Fibroblast of peridontal ligament (primary cell): ENCODE results near the gene PARD3B.

Source experiments
- DNase-seq: peaks from one replicate; pipeline ENCODE4 v3.0.0-alpha.2; 2010; ENCODE audit errors: extremely low read depth

Gene PARD3B

DNA sequence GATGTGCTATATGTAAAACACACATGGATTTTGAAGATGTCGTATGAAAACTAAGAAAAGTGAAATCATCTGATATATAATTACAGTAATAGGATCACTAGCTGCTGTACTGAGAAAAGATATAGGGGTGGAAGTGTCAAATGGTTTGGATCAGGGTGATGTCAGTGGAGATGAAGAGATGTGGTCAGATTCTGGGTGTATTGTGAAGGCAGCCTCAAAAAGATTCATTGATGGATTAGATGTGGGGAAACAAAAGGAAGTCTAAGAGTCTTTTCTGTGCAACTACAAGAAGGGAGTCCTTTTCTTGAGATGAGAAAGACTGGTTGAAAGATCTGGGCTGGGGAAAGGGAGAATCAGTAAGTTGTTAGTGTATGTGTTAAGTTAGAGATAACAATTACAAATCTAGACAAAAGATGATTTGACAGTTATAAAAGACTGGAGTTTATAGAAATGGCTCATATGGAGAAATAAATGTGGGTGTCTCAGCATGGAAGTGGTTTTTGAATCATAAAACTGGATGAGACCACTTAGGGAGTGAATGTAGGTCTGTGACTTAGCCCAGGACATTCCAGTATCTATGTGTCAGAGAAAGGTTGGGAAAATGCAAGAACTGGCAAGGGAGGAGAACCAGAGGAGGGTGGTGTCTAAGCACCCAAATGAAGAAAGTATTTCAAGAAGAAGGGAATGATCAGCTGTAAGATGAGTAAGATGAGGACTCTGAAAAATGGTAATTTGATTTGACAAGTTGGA is 347.4 kb downstream of the PARD3B start:
- DNase-seq = peak; percentile 74

DNA sequence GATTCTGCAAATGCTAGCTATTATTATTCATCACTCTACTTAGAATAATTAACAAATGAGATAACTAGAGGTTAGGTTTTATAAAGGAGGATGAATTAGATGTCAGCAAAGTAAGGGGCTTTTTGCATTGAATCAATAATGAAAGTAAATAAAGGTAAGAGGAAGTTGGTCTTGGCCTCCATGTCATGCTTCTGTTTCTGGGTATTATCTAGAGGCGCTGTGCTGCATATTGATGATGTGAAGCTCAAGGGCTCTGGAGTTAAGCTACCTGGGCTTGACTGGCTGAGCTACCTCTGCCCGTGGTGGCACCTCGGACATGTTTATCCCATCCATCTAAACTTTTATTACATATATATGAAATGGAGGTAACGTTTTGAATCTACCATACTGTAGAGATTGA is 350.9 kb downstream of the PARD3B start:
- no peak for DNase-seq

DNA sequence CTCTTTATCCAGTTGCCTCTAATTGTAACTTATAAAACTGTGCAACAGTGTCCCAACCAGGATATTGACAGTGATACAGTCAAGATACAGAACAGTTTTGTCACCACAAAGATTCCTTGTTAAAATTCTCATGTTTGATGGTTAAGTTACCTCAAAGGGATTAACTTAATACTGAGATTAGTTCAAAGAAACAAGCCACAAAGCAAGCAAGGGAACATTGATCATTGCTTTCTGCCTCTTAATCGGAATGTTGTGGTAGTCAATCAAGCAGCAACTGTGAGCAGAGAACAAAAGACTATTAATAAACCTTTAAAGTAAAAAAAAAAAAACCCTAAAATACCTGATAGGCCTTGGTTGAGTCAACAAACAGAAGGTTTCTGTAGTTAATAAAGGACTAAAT is 352.3 kb downstream of the PARD3B start:
- no peak for DNase-seq

DNA sequence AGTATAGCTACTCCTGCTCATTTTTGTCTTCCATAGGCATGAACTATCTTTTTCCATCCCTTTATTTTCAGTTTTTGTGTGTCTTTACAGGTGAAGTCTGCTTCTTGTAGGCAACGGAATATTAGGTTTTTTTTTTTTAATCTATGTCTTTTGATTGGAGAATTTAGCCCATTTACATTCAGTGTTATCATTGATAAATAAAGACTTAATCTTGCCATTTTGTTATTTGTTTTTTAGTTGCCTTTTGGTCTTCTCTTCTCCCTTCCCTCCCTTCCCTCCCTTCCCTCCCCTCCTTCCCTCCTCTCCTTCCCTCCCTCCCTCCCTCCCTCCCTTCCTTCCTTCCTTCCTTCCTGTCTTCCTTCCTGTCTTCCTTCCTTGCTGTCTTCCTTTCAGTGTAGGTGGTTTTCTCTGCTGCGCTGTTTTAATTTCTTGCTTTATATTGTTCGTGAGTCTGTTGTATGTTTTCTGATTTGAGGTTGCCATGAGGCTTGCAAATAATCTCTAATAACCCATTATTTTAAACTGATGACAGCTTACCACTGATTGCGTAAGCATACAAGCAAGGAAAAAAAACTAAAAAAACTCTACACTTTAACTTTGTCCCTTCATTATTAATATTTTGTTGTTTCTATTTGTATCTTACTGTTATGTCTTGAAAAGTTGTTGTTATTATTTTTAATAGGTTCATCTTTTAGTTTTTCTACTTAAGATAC is 353.8 kb downstream of the PARD3B start:
- DNase-seq = no peak

DNA sequence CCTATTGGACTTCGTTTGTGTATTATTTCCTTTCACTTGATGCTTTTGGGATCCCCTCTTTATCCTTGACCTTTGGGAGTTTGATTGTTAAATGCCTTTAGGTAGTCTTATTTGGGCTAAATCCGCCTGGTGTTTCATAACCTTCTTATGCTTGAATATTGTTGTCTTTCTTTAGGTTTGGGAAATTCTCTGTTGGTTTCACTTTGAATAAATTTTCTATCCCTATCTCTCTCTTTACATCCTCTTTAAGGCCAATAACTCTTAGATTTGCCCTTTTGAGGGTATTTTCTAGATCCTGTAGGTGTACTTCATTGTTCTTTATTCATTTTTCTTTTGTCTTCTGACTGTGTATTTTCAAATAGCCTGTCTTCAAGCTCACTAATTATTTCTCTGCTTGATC is 354.7 kb downstream of the PARD3B start:
- no peak for DNase-seq

DNA sequence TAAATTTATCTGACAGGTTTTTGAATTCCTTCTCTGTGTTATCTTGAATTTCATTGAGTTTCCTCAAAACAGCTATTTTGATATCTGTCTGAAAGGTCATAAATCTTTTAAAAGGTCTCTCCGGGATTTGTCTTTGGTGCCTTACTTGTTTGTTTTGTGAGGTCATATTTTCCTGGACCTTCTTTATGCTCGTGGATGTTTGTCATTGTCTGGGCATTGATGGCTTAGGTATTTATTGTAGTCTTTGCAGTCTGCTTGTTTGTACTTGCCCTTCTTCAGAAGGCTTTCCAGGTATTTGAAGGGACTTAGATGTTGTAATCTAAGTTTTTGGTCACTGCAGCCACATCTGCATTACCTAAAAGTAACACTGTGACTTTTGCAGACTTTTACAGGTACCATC is 355.2 kb downstream of the PARD3B start:
- no peak for DNase-seq

DNA sequence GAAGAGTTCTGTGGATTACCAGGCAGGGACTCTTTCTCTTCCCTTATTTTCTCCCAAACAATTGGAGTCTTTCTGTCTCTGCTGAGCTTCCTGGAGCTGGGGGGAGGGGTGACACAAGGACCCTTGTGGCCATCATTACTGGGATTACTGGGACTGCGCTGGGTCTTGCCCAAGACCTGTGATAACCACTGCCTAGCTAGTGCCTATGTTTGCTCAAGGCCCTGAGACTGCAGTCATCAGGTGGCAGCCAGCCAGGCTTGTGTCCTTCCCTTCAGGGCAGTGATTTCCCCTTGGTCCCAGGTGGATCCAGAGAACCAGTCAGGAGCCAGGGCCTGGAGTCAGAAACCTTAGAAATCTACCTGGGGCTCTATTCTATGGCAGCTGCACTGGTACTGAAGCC is 355.6 kb downstream of the PARD3B start:
- no peak for DNase-seq

DNA sequence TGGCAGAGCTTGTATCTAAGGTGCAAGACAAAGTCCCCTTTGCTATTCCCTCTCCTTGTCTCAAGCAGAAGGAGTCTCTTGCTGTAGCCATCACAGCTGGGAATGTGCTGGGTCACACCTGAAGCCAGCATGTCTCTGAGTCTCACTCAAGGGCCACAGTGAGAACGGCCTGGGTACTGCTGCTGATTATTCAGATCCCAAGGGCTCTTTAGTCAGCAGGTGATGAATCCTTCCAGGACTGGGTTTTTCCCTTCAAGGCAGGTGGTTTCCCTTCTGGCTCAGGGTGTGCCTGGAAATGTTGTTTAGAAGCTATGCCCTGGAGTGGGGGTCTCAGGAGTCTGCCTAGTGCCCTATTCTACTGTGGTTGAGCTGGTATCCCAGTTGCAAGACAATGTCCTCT is 356.3 kb downstream of the PARD3B start:
- DNase-seq = no peak

DNA sequence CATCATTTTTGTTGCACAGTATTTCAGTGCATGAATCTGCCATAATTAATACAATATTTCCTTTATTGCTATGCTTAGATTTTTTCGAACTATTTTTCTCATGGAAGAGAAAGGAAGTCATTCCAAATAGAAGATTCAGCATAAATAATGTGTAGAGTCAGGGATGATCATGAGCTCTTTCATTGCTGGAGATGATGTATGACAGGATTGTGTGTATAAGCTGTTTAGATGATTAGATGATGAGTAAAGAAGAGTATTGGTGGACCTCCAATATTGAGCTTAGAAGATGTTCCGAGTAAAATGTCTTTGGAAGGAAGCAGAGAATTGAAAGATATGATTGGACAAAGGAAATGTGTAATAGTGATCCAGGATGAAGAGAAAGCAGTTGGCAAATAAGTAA is 364.5 kb downstream of the PARD3B start:
- DNase-seq = peak; percentile 27

DNA sequence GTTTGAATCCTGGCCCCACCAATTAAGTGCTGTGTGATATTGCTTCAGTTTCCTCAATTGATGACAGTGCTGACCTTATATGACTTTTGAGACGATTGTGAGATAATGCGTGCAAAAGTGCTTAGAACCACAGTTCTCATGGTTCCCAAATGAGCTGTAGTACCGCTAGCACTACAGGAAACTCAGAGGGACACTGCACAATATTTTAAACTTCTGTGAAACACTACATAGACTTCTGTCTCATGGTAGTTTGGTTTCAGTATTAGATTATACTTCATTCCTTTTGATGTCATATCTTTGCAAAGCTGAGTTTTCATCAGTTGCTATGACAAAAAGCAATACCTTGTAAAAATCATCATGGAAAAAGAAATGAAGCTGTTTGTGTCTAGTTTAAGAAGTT is 368.0 kb downstream of the PARD3B start:
- DNase-seq = no peak

DNA sequence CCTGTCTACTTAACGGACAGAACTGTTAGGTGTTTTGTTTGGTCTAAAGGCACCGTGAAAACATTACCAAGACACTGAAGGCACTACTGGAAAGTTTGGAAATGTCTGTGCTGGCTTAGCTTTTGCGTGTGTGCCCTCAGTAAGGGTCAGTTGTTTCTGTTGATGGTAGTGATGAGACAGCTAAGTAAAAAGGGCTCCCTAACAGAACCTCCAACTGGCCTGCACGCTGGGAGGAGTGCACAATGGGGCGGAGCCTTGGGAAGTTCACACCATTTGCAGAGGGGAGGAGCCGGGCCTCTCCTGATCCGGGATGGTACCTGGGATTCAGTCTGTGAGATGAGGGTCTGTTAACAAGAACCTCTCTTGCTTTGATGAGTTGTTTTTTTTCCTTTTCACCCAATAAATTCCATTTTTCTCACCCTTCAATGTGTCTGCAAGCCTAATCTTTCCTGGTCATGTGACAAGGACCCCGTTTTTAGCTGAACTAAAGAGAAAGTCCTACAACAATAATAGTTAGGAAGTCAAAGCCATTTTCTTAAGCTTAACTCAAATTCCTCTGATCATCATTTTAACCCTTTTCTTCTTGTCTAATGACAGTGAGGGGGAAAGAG is 368.7 kb downstream of the PARD3B start:
- DNase-seq = no peak

DNA sequence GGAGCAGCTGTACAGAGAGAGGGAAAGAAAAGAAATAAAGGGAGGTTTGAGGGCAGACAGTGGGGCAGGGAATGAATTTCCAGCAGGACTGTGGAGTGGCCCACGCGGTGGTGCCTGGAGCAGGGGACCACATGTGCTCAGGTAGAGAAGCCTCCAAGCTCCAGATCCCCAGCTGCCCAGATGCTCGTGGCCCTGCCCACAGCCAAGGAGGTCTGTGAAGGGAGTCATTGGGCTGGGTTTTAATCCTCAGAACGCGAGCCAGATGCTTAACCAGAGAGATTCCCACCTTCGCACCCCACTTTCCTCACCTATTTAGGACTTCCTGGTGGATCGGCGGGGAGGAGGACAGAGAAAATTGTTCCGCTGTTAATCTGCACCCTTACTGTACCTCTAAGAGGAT is 369.4 kb downstream of the PARD3B start:
- DNase-seq = no peak

DNA sequence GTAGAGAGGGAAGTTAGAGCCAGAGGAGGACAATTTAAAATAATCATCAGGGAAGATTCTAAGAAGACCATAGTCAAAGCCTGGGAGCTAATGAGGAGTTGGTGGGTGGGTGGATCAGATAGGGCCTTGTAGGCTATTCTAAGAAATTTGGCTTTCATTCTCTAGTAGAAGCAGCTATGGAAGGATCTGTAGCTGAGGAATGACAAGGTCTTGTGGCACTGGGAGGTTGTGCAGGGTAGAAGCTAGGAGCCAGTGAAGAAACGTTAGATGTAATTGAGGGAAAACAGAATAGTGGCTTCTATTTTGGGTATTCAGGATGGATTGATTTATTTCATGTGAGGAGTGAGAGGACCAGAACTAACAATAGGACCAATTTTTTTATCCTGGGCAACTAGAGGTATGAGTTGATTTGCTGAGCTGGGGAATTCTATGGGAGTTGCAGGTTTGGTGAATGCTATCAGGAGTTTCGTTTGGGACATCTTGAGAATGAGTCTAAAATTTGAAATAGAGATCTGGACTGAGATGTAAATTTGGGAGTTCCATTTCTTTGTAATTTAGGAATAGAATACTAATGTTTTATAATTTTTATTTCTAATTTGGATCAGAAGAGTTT is 371.9 kb downstream of the PARD3B start:
- no peak for DNase-seq

DNA sequence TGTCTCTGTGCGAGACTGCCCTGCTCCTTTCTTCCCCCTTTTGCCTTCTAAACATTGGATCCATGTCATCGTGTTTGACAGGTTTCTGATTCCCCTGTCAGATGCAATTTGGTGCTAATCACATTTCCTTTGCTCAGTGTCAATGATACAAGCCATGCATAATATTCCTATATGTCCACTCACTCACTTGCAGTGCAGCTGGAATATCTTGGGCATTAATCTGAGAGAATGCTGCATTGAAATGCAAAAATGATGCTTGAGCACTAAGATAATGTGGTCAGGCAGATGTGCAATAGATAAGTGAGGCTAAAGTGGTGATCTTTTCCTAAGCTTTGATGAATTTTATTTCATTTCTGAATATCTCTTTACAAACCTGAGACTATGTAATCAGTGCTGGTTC is 375.5 kb downstream of the PARD3B start:
- DNase-seq = no peak

DNA sequence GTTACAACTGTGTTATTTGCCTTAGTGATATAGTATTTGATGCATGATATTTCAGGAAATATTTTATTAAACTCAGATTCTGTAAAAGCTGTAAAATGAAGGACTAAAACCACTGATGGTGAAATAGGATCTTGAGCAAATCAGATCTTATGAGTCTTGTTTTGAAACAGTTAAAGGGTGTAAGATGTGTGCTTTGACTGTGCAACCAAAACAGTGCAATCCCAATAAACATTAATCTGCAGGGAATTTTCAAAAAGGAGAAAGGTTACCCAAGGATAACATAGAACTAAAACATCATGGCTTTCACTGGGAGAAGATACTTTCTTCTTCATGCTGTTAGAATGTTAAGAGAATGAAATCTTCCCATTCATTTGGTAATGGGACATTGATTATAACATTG is 378.7 kb downstream of the PARD3B start:
- DNase-seq = no peak

DNA sequence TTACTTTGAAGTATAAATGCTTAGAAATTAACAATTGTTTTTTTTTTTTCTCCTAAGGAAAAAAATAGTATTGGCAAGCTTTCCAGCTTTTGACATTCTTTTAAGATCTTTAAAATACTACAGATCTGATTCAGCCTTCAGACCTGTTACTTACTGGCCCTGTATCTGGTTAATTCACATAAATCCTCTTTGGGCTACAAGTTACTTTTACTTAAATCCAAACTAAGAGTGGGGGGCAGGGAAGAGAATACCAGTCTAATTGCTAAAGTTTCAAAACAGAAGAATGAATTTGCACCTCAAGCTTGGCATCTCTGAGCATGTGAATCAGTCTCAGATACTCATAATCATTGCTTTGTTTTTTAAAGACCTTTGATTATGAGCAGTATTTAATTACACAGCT is 386.3 kb downstream of the PARD3B start:
- no peak for DNase-seq

DNA sequence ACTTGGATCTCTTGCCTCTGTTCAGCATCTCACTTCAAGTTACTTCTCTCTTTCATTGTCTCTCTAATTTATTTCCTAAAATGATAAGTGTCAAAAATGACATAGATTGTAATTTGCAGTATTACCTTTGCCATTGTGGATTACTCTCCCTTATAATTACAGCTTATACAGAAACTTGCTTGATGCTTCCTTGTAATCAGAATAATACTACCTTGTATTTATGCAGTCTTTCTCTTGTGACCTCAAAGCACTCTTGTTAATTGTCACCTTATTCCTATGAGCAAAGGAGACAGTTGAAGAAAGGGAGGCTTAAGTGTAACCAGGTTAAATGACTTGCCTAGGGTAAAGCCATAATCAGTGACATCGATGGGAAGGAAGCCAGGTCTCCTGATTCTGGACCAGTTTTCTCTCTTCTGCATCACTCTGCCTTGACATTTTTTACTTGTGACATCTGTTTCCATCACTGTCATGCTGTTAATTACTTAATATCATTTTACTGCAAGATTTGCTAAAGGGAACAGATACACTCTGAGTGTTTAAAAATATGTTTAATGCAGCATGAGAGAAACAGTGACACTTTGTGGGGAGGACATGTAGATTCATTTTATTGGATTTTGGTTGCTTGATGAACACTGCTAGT is 388.6 kb downstream of the PARD3B start:
- no peak for DNase-seq

DNA sequence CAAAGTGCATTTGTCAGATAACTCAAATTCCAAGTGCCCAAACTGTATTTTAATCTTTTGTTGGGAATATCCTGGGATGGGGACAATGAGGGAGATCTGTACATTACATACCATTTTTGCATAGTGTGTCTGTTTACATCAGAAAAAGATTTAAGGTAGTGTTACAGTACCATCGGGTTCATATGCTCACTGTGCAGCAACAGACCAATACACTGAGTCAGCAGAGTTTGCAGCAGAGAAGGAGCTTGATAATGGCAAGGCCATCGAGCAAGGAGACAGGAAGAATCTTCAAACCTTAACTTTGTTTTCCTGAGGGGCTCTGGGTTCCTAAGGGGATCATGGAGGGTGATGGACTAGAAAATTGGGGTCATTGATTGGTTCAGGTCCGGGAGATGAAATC is 399.7 kb downstream of the PARD3B start:
- DNase-seq = no peak

DNA sequence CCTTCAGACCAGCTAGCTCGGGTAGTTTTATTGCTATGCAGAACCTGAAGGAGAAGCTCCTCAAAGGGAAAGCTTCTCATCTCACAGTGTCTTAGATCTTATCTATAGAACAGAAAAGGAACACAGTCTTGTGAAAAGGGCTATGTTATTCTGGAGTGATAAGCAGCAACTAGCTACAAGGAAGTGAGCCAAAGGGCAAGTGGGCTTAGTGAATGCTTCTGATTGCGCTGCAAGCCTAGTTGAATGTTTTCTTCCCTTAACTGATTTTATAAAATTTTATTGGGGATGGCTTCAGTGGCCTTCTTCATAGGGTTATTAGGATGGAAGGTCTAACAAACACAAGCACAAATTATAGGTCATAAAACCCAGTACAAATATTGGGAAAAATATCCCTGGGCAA is 400.1 kb downstream of the PARD3B start:
- no peak for DNase-seq

DNA sequence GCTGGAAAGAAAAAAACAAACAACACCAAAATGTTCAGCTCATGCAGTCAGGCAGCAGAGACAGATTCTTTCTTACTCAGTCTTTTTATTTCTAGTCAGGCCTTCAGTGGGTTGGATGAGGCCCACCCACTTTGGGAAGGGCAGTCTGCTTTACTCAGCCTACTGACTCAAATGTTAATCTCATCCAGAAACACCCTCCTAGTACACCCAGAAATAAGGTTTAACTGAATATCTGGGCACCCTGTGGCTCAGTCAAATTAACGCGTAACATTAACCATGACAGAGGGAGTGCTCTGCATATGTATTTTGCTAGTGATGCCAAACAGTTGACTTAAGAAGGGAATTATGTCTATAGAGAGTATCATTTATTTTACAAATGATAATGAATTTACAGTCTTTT is 401.6 kb downstream of the PARD3B start:
- DNase-seq = no peak

DNA sequence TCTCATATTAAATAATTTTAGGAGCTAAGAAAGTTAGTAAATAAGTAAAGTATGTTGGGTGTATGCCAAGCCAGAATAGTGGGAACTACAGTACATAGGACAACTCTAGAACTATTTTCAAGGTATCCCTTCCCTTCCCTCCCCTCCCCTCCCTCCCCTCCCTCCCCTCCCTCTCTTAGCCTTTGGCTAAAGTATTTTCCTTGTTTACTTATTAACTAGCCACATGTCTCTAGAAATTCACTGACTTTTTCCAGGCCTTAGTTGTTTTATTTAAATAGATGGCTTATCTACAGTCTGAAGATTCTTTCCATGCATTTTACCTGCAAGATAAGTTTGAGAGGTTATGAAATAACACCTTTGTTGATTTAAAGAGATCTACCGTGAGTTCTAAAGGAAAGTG is 402.1 kb downstream of the PARD3B start:
- DNase-seq = no peak

DNA sequence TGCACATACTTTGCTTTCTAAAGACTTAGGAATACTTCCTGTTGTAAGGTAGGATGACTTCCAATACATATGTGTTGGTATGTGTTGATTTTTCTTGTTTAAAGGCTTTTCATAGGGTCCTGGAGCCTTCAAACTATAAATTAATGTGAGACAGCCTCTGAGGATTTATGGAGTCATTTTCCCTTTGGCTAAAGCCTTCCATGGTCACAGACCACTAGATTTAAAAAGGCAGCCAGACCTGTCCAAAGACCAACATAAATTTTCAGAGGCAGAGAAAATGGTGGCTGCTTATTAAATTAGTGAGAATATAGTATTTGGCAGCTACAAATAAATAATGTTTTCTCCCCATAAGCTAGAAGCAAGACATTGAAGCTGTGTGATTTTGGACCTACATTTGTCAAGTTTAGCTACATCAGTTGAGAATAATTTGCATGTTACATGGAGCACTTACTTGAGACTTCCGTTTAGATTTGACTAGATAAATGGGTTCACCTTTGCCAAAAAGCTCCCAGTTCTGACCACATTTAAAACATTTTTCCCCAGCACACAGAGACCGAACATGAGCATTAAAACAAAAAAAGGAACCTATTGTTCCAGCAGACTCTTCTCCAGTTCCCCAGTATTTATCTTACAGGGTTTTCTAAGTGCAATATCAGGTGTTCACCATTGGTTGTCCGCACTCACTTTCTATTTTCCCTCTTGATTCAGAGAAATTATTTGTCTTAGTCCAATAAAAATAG is 402.9 kb downstream of the PARD3B start:
- no peak for DNase-seq
